Stimulated activated CD4-positive, alpha-beta T cell treated with anti-CD3 and anti-CD28 coated beads, Interleukin-4, amount 100 ng/mL, for 24 hours (primary cell): ENCODE measurements around the gene TIAM2.
"Not testable (repeated sequence)": the region's sequence is repeated elsewhere in the genome, so short reads cannot be mapped to it uniquely, and the experiment has no call there.

Source experiments
- DNase-seq: peaks from one replicate; pipeline ENCODE4 v3.0.0-alpha.2; 2020

TIAM2 gene

DNA sequence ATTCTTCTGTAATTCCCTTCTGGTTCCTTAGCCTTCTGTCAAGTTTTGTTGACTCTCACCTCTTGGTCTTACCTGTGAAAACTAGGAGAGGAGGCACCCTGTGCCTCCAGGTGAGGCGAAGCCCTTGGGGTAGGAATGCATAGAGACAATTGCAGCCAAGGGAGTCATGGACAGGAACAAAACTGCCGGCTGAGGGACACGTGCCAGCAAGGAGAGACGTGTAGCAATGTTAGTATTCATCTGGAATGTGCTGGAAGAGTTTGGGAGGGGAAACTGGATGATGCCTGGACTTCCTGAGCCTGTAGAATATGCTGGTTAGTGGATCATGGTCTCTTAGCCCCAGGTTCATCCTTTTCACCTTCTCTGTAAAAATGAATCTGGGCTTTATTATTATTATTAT, 3.9 kb upstream of the TIAM2 start:
- no peak for DNase-seq

DNA sequence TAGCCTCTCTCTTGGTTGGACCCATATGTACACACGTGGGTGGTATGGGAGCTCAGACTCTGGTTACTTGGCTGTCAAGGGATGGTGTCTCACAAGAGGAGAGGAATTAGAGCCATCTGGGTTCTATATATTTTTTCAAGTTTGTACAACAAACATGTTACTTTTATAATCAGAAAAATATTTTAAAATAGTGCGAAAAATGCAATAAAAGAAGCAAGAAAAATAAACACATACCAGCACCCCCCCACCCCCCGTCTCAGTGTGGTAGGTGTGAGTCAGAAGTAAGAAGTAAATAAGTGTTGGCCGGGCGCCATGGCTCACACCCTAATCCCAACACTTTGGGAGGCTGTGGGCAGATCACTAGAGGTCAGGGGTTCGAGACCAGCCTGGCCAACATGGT, 2.1 kb upstream of the TIAM2 start:
- no peak for DNase-seq

DNA sequence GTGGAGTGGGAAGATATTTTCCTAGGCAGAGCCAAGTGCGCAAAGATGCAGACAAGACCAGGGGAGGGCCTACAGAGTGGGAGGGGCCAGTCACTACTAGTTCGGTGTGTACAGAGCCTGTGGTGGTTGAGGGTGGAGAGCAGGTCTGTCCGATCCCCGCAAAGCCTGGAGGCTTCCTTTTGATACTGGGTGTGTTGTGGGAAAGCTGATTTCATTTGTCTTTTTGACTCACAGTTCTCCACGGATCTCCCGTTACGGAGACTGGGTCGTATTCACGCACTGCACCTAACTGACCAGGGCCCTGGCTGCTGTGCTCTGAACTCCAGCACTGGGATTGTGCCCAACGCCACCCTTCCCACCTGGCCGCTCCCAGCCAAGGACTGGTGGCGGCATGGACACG, 1.4 kb upstream of the TIAM2 start:
- DNase-seq = no peak

DNA sequence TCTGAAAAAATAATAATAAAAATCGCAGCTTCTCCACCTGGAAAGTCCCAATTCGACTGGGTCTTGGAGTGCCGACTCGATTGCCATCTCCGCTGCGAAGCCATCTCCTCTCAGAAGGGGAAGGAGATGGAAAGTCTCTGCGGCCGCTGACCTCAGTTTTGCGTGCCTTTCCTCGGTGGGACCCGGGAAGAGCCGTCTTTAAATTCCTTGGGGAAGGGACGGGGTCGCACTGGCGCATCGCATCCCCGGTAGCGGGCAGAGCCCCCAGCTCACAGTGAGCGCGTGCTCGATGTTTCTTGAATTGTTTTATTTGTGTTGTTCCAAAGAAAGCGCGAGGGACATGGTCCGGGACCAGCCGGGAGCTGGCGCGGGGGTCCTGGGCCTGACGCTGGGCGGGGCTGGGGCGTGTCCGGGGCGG, 270 bp upstream of the TIAM2 start:
- DNase-seq = no peak

DNA sequence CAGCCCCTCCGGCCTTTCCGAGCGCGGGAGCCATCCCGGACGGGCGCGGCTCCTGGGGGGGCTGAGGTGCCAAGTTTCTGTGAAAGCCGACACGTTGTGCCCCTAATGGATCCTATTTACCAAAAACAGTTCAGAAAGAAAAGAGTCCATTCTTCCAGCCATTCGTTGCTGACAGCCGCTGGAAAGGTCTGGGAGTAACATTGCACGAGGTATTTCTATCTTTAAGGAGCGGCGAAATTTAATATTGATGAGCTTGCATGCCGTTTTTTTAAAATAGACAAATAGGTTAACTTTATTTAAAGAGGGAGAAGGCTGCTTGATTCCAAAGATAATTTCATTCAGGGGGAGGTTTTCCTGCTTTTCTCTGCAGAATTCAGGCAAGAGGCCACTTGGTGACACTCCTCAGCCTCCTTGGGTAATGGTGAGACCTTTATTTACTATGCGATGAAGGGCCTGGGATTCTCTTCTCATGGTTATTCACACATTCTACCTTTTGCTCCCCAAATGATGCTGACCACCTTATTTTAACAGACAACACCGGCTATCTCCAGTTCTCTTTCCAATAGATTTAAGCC, 988 bp downstream of the TIAM2 start:
- DNase-seq = no peak

DNA sequence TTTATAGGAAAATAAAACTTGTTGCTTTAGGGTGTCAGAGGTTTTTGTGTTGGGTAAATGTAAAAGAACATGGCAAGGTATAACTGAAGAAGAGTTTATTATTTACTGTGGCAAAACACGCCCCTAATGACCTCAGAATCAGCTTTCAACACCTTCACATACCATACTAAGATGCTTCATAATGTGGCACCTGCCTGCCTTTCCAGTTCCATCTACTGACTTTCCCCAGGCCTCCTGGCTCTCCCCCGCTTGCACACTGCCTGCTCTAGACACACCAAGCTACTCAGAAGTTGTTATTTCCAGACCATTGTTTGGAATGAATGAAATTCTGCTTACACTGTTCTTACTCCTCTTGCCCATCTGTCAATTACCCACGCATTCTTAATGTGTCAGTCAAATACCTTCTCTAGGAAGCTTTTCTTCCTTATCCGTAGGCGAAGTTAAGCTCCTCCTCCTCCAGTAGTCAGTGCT, 1.8 kb downstream of the TIAM2 start:
- no peak for DNase-seq

DNA sequence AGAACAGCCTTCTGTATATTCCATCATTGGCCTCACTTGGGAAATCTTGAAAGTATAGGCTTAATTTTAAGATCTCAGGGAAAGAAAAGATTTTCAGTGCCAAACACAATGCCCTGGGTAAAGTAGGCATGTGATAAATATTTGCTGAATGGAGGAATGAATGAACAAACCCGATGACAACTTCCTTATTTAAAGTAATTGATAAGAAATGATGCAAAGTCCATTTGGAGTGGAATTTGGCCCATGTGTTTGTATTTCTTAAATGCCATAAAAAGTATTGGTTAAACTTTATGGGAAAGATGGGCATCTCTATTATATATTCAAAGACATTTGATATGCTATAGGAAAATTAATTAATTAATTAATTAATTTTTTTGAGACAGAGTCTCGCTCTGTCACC, 3.7 kb downstream of the TIAM2 start:
- DNase-seq = no peak

DNA sequence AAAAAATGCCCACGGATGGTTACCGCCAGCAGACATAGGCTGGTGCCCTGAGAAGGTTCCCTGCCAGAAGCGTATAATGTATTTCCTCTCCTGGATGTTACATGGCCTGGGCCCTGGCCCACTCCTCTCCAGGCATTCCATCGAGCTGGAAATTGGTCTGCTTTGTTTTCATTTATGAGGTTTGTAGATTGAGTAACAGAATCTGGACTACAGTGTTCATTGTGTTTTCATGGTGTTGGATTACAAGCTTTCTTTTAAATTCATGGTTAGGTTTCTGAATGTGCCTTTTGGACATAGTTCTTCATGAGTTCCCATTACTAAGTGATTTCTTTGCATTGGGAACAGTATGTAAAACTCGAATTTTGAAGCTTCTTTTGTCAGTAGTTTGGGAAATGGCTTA, 6.4 kb downstream of the TIAM2 start:
- DNase-seq = no peak

DNA sequence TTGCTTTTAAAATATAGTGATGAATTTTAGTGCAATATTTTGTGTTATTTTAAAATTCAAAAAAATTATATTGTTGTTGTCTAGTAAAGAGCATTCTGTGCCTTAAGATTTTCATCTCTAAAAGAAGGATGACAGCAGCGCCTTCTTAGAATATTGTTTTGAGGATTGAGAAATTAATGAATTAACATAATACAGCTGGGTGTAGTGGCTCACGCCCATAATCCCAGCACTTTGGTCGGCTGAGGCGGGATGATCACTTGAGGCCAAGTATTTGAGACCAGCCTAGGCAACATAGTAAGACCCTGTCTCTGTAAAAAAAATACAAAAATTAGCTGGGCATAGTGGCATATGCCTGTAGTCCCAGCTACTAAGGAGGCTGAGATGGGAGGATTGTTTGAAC, 6.8 kb downstream of the TIAM2 start:
- DNase-seq = no peak

DNA sequence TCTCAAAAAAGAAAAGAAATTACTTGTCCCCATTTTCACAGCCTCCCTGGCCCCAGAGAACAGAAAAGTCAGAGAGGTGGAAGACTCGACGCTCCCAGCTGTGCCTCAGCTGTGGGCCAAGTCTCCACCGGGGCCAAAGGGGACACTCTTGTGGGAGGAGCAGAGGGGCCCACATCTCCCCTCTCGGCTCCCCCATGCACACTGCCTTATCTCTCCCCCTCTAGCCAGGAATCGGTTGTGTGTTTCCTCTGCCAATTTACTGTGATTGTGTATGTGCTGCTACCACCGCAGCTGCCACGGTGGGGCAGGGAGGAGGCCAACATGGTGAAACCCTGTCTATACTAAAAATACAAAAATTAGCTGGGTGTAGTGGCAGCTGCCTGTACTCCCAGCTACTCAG, 8.4 kb downstream of the TIAM2 start:
- no peak for DNase-seq

DNA sequence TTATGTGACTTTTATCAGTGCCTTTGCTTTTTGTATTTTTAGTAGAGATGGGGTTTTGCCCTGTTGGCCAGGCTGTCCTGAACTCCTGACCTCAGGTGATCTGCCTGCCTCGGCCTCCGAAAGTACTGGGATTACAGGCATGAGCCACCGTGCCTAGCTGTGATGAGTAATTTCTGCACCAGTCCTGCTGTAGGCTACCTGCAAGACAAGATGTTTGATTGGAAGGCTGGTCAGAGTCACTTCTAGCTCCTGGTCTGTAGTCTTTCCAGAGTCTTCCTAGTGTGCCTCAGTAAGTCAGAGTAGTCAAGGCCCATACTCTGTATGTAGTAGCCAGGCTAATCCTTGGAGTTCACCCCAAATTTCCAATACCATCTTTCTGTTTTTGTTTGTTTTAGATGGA, 8.9 kb downstream of the TIAM2 start:
- no peak for DNase-seq

DNA sequence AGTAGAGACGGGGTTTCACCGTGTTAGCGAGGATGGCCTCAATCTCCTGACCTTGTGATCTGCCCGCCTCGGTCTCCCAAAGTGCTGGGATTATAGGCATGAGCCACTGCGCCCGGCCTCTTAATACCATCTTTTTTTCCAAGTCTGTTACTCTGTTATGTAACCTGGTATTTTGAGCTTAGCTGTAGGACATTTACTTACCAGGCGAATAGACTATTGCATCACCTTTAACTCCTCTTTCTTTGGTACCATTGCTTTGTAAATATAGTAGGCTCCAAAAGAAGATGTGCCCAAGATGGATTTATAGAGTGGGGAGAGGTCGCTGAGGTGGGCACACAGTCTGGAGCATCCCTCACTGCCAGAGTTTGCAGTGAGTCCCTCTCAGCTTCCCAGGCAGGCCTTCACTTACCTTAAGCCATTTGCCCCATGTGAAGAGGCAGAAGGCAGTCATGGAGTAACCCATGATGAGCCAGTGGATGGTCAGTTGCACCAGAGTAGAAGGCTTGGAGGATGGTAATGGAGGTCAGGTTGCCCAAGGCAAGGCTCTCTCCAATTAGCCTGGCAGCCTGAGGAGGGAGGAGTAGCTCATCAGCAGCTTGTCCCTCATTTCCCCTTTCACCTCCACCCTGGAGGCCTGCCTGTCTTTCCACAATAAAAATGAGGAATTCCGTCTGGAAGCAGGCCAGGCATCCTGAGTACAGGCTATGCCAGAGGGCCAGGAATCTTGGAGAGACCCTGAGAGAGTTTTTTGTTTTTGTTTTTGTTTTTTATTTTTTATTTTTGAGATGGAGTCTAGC, 9.7 kb downstream of the TIAM2 start:
- no peak for DNase-seq

DNA sequence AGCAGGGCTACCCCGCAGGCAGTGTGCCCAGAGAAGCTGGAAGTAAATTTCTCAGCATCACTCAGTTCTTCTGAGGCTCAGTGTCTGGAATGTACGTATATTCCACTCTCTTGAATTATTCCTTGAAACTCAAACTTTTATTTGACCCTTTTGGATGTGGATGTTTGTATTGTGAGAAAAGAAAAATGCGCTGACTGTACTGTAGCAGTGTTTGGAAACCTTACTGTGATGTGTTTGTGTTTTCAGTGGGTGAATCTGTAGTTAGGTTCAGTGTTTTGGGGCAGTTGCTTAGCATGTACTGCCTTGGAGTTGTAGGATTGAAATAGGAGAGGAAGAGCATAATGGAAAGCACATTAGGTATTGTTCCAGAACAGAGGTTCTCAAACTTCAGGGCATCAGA, 13.5 kb downstream of the TIAM2 start:
- DNase-seq = no peak

DNA sequence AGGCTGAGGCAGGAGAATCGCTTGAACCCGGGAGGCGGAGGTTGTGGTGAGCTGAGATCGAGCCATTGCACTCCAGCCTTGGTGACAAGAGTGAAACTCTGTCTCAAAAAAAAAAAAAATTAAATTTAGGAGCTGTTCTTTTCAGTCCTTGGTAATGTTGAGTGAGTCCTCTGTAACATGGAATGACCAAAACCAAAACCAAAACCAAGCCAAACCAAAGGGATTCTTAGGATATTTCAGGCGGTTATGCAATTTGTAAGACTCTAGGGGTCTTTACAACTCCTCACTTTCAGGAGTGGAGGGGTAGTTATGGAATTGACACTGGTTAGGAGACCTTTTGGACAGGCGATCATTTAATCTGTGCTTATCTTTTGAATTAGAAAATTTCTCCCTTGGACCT, 15.8 kb downstream of the TIAM2 start:
- DNase-seq = no peak

DNA sequence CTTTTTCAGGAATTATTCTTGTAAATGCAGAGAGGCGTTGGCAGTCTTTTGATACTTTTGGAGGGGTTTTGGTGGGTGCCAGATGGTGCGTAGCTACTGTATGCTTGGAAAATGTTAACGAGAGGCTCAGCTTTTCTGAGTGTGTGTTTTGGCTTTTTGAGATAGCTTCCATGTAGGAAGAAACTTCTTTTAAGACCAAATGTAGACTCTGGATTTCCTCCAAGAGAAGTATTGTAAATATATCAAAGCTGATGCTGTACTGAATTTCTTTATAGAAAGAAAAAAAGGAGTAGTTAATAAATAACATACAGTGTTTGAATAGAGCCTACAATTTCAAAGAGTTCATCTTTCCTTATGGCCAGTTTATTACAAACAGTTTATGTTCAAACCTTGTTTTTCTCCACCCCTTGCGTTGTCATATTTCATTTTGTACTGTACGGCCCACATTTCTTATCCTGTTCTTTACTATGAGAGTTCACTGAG, 16.7 kb downstream of the TIAM2 start:
- no peak for DNase-seq

DNA sequence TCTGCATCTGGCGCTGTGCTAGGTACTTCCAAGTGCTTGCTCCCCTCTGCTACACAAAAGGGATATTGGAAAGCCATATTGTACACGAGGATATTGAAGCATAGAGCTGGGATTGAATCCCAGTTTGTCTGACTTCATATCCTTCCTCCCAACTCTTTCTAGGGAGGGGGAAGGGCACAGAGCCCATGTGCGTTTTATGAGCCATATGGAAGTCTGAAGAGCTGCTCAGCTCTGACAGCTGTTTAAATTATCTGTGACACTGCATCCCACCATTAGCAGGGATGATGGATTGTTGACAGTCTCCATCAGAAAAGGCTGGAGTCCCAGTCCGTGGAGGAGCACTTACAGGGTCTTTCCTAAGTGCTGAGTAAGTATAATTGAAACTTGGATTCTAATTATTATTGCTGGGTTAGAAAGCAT, 18.4 kb downstream of the TIAM2 start:
- no peak for DNase-seq

DNA sequence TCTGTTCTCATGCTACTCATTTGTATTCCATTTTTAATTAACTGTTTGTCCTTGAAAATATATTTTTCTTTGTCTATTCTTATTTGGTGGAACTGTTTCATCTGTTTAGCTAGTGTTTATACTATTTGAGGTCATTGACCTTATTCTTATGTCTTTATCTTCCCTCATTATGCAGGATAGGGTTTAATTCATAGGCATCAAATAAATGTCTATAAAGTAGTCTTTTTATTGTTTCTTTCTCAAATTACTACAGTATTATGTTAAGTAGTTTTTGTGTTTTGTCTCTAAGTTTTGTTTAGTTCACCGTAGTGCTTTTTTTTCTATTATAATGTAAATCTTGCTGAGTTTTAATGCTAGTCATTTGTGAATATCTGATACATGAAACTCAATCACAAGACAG, 19.0 kb downstream of the TIAM2 start:
- DNase-seq = no peak

DNA sequence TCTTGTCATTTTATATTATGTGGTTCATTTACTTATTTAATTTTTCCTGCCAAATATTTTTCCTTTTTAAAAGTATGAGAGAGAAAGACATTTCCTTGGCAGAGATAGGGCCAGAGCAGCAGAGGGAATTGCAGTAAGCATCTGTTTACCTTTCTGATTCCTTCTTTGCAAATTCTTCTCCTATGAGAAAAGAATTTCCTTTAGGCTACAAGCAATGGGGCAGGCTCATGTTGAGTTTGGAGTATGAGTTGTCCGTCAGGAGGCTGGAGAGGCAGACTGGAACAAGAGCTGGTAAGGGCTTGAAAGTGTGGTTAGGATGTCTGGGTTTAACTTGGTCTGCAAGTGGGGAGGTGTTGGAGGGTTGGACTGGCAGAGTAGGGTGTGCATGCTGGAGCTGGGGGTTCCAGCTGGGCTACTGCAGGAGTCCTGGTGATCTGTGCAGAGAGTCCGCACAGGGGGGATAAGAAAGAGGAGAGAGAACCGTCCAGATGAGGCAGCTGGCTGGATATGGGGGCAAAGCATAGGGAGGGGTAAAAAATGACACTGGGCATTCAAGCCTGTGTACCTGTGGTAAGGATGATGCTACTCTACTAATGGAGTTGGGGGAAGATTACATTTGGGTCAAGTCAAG, 19.7 kb downstream of the TIAM2 start:
- DNase-seq = no peak

DNA sequence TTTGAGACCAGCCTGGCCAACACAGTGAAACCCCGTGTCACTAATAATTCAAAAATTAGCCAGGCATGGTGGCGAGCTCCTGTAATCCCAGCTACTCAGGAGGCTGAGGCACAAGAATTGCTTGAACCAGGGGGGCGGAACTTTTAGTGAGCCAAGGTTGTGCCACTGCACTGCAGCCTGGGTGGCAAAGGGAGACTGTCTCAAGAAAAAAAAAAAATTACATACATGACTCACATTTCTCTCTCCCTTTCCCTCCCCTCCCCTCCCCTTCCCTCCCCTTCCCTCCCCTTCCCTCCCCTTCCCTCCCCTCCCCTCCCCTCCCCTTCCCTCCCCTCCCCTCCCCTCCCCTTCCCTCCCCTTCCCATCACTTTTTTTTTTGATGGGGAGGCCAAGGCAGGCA, 23.3 kb downstream of the TIAM2 start:
- DNase-seq = not testable (repeated sequence)

DNA sequence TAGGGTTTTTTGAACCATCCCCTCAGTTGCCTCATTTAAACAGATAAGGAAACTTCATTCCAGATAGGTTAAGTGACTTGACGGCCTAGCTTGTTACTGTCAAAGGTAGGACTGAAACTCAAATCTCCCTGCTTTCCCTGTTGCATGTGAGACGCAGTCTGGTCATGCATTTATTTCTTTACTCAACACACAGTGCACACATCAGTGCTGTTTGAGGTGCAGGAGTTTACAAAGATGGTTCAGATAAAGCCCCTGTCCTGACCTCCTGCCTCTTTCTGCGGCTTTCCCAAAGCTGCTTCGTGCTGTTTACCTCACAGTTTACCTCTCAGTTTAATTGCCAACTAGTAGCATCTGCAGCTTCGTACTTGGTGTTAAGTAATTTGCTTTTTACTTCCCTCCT, 26.6 kb downstream of the TIAM2 start:
- no peak for DNase-seq

DNA sequence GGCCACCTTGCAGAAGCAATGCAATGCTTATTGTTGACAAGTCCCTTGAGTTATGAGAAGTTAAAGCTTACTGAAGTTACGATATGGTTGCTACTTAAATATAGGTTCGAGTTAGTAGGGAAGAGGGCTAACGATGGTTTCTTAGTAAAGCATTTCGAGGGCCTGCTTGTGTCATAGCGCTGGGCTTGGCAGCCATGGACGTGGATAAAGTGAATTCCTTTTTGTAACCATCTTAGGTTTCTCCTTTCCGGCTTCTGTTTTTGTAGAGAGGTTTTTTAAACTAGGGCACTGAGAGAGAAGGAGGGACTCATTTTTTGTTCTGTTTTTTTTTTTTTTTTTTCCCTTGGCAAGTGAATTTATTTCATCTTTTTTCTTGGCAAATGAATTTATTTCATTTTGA, 27.6 kb downstream of the TIAM2 start:
- no peak for DNase-seq

DNA sequence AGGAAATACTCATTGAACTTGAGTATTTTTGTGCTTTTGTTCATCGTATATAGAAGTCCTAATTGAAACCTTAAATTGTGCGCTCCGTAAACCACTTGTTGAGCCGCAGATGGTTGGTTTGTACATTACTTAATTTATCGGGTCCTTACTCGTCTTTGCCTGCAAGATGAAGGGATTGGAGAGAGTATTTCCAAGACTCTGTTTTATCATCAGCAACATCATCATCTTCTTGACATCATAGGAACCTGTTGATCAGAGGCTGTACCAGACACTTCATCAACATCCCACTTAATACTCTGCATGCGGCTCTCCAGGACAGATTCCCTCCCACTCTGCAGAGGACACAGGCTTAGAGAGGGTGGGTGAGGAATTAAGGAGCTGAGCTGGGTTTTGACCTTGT, 28.6 kb downstream of the TIAM2 start:
- no peak for DNase-seq

DNA sequence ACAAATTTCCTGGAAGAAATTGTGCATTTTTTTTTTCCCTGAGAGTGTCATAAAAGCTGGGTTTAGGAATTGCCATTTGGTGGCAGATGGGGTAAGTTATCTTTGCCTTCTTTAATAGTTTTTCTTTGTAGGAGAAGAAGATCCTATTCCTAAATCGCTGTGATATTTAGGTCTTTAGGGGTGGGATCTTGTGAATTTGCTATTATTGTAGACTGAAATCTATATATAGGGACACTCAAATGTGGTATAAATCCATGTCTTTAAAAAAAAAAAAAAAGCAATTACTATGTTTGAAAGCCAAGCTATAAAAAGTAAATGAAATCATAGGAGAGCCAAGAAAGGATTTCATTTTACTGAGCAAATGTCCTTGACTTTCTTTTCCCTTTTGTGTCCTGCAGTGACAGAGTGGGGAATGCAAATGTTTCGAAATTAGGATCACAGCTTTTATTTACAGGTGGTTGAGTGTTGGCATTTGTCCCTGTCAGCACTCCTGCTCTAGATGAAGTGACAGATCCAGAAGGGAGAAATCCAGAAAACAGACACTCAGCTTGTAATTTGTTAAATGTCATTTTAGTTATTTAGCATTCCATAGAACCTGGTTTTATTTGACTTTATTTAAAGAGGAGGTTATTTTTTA, 29.4 kb downstream of the TIAM2 start:
- DNase-seq = no peak
